GM12878 (cell line): ENCODE measurements around the gene WASF2. TPM values are rescaled to one million over a fixed set of nuclear protein-coding genes. Genes with fewer than 3 reads are reported as not detected.

Experiments used
- ATF2 ChIP-seq: IDR thresholded peaks from 2 replicates; pipeline ENCODE4 v1.6.1; 2012; ENCODE audit warnings: low read length, inconsistent platforms
- CUX1 ChIP-seq: IDR thresholded peaks from 2 replicates; pipeline ENCODE4 v1.6.1; 2012; ENCODE audit warnings: improper control_type of control experiment, low read depth, low read length; ENCODE audit not compliant: insufficient replicate concordance
- GABPA ChIP-seq: IDR thresholded peaks from 2 replicates; pipeline ENCODE4 v1.6.1; 2014; ENCODE audit warnings: antibody characterized with exemption, low read depth, mild to moderate bottlenecking, inconsistent platforms
- LARP7 ChIP-seq: fragments of 450-650 bp; IDR thresholded peaks from 2 replicates; pipeline ENCODE4 v1.6.1; 2017; ENCODE audit warnings: mild to moderate bottlenecking
- PBX3 ChIP-seq: IDR thresholded peaks from 2 replicates; pipeline ENCODE4 v1.6.1; 2011; ENCODE audit warnings: mild to moderate bottlenecking, low read depth, low read length, moderate library complexity; ENCODE audit not compliant: insufficient replicate concordance
- PKNOX1 ChIP-seq: fragments of 450-650 bp; IDR thresholded peaks from 2 replicates; pipeline ENCODE4 v1.6.1; 2016; ENCODE audit warnings: mild to moderate bottlenecking
- PML ChIP-seq: IDR thresholded peaks from 2 replicates; pipeline ENCODE4 v1.6.1; 2012; ENCODE audit warnings: low read length, inconsistent platforms
- polyA plus RNA-seq, 11 experiments: library from polyadenylated mRNA; depleted of rRNA in 4 of 11; unstranded in 6 of 11; stranded (reverse) in 5 of 11; fragments of >200 nt; fragmentation: Nextera tagmentation in 4 of 11; fragmentation: Illumina TruSeq in 1 of 11; extraction: Ambion mirVana in 4 of 11; extraction: Trizol in 1 of 11; gene quantifications; 1 replicate in 1 of 11; 2 replicates in 10 of 11; pipeline versions ENCODE4 v1.2.1 to v1.2.3, GENCODE V29; 2011 to 2016; ENCODE audit warnings: inconsistent platforms in 2 of 11, missing spikeins in 2 of 11, low read depth in 1 of 11
- total RNA-seq, 4 experiments: library from RNA; depleted of rRNA in 3 of 4; stranded (reverse); fragments of >200 nt in 3 of 4; fragmentation: Illumina TruSeq in 1 of 4; extraction: Trizol in 1 of 4; gene quantifications; 2 replicates each; pipeline versions ENCODE4 v1.2.1 to v1.2.3, GENCODE V29; 2013 to 2021

The WASF2 gene
- total and polyA plus RNA-seq, 10 of the 15 experiments (the other 5 are each of a cell fraction or from before 2014, with no cell fraction given), result 7.0 to 111 (median 37.1) TPM

- no peak for TF ChIP-seq ATF2
- TF ChIP-seq GABPA, result no peak
- no peak for TF ChIP-seq PKNOX1
- no peak for TF ChIP-seq PML
- no peak for TF ChIP-seq LARP7
- no peak for TF ChIP-seq CUX1
- no peak for TF ChIP-seq PBX3
Measured at GRCh38 chr1:27517907-27518718, 28.1 kb upstream of the WASF2 start (continued).
